ENCODE data around the gene SORT1.
"Not testable (repeated sequence)": the region's sequence is repeated elsewhere in the genome, so short reads cannot be mapped to it uniquely, and the experiment has no call there.

Gene SORT1

DNA sequence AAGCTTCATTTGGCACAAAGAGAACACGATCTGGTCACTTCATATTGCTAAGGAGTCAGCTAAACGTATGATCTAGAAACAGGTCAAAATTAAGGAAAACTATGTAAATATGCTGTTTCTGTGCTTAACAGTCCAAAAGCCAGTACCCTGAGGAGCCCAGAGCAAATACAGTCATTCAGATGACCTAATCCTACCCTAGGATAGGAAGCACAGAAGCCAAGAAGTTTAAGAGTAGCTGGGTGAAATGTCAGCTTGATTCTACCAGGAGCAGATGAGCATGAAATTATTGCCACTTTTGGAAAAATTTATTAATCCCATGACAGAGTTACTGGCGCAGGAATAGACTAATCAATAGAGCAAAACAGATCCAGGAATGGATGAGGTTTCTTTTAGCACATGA is 18.3 kb downstream of the SORT1 start:
- no peak for DNase-seq

DNA sequence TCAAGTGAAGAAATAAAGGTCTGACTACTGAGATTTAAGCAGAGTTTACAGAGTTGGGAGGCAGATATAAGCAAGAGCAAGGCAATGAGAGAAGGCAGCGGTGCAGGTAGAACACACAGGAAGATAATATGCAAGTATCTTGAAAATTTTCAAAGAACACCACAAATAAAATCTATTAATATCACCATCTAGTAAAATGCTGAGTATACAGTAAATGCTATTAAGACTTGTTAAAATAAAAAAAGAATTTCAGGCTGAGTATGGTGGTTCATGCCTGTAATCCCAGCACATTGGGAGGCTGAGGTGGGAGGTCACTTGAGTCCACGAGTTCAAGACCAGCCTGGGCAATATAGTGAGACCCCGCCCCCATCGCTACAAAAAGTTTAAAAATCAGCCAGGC is 20.0 kb downstream of the SORT1 start:
- DNase-seq, result no peak

DNA sequence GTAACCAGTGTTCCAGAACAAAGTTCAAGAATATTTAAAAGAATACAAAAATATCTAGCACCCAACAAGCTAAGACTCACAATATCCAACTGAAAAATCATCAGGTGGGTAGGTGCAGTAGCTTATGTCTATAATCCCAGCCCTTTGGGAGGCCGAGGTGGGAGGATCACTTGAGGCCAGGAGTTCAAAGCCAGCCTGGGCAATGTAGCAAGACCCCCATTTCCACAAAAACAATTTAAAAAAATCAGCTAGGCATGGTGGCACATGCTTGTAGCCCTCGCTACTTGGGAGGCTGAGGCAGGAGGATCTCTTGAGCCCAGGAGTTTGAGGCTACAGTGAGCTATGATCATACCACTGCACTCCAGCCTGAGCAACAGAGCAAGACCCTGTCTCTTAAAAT is 24.0 kb downstream of the SORT1 start:
- not testable (repeated sequence) for DNase-seq

GRCh38 chr1:109373126-109373525 is 24.6 kb downstream of the SORT1 start:
- DNase-seq, result no peak

DNA sequence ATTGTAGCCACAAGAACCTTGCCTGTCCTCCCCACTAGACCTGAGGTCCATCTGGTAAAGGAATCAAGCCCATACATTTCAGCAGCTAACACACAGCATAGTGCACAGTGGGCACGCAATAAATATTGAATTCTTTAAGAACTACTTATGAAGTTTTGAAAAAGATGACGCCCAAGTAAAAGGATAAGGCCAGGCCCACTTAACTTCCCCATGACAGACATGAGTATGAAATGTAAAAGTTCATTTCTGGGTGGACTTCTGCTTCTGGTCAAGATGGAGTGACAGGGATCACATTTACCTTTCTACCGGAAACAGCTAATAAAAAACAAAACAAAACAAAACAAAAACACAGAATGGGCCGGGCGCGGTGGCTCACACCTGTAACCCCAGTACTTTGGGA is 25.4 kb downstream of the SORT1 start:
- no peak for DNase-seq

DNA sequence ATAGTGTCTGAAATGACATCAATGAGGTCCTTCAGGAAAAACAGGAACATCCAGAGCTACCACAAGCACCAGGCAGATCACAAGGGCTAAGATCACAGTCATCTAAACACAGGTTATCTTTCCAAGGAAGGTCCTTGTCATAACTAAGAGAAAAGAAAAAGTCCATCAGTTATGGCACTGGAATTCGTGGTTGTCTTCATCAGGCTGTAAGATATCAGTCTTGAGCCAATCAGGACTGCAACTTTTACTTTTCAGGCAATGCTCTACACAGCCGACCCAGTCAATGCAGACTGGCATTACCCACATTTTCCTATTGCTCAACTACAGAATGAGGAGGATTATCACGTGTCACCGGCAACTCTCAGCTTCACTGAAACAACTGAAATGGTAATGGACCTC is 26.4 kb downstream of the SORT1 start:
- no peak for DNase-seq

GRCh38 chr1:109370712-109371340 is 26.9 kb downstream of the SORT1 start:
- DNase-seq, result peak; percentile 62

- no peak for DNase-seq
Measured at GRCh38 chr1:109369167-109369746, 28.5 kb downstream of the SORT1 start.

- DNase-seq, result no peak
Measured at GRCh38 chr1:109368464-109368863, 29.3 kb downstream of the SORT1 start.

DNA sequence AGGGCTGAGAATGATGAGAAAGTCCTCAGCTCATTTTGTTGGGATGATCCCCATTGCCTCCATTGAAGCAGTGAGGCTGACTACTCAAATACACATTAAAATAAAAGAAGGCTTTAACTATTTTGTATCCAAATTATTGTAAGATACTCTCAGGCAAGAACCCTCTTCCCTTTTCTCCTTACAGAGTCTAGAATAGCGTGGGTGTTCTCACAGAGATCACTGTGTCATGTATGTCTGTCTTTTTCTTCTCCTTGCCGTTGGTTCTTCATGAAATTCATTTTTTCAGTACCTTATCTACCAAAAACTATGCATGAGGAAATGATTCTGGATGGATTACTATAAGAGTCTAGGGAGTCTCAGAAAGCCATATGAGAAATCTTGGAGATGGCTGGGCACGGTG is 30.1 kb downstream of the SORT1 start:
- DNase-seq, result no peak

GRCh38 chr1:109365642-109366204 is 32.0 kb downstream of the SORT1 start:
- DNase-seq, result no peak

GRCh38 chr1:109361649-109362048 is 36.1 kb downstream of the SORT1 start:
- DNase-seq, result no peak

- DNase-seq, result no peak
Measured at GRCh38 chr1:109361069-109361468, 36.6 kb downstream of the SORT1 start.

DNA sequence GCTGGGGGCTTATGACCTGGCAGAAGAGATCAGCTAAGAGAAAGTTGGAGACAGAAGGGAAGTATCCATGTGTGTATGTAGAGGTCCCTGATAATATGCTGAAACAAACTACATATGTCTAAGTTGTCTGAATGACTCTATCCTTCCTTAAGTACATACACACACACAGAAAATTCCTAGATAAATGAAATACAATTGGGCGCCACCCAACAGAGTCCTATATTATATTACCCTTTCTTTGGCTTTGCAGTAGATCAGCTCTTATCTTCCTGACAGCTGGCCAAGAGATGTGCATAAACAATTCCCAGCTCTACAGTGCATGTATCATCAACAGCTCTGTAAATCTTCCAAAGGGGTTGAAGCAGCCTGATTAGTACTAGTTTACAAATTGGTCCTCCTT is 40.1 kb downstream of the SORT1 start:
- DNase-seq, result no peak

GRCh38 chr1:109356915-109357314 is 40.8 kb downstream of the SORT1 start:
- DNase-seq, result no peak

DNA sequence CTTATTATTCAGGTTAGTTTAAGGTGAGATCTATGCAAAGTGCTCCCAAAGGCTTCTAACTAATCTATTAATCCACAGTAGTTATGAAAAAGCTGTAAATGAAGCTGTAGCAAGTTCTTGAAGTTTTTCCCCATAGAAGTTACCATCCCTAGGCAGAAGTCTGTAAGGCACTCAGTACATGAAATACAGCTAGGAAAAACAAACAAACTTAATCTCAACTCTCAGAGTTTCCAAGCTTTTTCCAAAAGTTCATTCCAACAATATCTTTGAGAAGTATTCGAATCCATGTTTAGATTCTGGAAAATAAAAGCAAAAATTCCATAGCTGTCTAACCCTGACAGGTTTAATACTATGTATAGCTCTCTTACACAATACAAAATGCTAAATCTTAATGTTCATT is 41.2 kb downstream of the SORT1 start:
- no peak for DNase-seq

GRCh38 chr1:109354929-109355328 is 42.8 kb downstream of the SORT1 start:
- no peak for DNase-seq

DNA sequence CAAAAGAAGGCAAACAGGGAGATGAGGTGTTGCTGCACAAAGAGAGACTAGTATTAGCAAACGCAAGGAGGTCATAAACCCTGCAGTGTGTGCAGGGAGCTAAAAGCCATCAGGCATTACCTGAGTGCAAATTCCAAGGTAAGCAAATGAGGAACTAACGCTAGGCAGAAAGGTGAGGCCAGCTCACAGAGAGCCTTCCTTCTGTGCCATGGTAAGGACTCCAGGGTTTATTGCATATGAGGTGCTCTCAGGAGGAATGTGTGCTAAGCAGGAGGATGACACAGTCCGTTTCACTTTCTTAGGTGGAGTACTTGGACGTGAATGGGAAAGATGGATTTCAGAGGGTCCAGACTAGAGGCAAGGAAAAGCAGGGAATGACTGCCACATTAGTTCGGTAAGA is 46.3 kb downstream of the SORT1 start:
- DNase-seq, result no peak

DNA sequence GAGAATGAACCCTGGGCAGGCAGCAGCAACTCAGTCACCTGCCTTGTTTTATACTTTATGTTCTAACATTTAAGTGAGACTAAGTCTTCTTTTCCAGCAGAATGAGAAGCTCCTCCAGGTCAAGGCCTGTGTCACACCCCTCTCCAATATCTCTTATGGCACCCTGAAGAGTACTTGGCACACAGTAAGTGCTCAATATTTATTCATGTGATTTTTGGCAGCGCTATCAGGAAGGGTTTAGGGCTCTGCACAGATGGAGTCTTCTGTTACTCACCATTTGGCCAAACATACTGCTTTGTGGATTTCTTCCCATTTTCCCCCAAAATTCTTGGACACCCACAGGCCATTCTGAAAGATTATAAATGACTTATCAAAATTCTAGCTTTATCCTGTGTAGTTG is 47.1 kb downstream of the SORT1 start:
- DNase-seq, result no peak

- no peak for DNase-seq
Measured at GRCh38 chr1:109350182-109350581, 47.5 kb downstream of the SORT1 start.

- no peak for DNase-seq
Measured at GRCh38 chr1:109347511-109347910, 50.2 kb downstream of the SORT1 start.

GRCh38 chr1:109341944-109342930 is 55.5 kb downstream of the SORT1 start:
- DNase-seq, result no peak

DNA sequence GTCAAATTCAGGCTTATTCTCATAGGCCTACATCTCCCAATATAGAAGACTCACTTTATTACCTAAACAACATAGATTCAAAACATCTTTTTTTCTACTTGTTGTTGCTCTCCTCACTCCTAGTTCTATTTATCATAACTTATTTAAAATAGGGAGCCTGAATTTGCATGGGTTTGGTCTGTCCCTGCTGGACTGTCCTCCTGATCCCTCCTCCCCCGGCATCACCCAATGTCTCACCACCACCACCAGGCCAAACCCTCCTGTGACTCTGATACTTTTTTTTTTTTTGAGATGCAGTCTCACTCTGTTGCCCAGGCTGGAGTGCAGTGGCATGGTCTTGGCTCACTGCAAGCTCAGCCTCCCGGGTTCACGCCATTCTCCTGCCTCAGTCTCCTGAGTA is 59.1 kb downstream of the SORT1 start:
- DNase-seq, result no peak

DNA sequence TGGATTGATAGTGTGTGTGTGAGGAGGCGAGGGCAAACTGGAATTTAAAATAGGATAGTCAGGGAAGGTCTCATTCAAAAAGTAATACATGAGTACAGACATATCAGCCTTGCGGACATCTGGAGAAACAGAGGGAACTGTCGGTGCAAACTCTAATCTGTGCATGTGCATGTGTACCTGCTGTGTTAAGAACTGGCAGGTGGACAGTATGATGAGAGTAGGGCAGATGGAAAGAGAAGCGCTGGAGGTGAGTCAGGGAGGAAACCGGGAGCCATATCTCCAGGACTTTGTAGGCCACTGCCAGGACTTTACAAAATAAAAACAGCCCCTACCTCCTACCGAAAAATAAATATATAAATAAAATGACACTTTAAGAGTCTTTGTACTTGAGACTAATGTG is 59.6 kb downstream of the SORT1 start:
- no peak for DNase-seq

Measured in islet precursor cell (in vitro differentiated cells).